ENCODE data around the gene GRID2. TPM values are rescaled to one million over a fixed set of nuclear protein-coding genes. Genes with fewer than 3 reads are reported as not detected.
"Not testable (repeated sequence)": the region's sequence is repeated elsewhere in the genome, so short reads cannot be mapped to it uniquely, and the experiment has no call there.

Gene GRID2
- total RNA-seq, 1 donor from 2014 or later: 2.1 TPM

DNA sequence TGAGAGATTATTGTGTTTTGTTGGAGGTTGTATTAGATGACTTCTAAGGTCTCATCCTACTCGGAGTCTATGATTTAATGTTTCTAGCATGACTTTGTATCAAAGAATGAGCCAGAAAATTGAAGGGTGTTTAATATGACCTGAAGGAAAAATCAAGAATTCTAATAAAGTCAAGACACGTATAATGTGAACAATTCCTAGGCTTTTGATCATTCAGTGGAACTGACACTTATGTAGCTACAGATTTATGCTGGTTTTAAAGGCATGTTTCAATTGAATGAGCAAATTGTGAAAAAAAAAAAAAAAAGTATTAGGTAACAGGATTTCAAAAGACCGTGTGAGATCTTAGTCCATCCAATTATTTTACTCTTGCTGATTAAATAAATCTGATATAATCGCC lies 64.9 kb downstream of the GRID2 start:
- DNase-seq: no peak
- TF ChIP-seq, protein P1, sequence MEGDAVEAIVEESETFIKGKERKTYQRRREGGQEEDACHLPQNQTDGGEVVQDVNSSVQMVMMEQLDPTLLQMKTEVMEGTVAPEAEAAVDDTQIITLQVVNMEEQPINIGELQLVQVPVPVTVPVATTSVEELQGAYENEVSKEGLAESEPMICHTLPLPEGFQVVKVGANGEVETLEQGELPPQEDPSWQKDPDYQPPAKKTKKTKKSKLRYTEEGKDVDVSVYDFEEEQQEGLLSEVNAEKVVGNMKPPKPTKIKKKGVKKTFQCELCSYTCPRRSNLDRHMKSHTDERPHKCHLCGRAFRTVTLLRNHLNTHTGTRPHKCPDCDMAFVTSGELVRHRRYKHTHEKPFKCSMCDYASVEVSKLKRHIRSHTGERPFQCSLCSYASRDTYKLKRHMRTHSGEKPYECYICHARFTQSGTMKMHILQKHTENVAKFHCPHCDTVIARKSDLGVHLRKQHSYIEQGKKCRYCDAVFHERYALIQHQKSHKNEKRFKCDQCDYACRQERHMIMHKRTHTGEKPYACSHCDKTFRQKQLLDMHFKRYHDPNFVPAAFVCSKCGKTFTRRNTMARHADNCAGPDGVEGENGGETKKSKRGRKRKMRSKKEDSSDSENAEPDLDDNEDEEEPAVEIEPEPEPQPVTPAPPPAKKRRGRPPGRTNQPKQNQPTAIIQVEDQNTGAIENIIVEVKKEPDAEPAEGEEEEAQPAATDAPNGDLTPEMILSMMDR (IDR thresholded peaks at IDR 0.05; ENCODE audit: partially characterized antibody, unreplicated experiment): no peak
- H3K27me3 Mint-ChIP-seq (ENCODE audit: unreplicated experiment): no peaks in the 10 kb centered on the region
- no peaks in the 10 kb centered on the region for H3K36me3 Mint-ChIP-seq (ENCODE audit: unreplicated experiment)
- no peaks in the 10 kb centered on the region for H3K4me1 Mint-ChIP-seq (ENCODE audit: low read depth, unreplicated experiment)
- no peak overlapping the region for H3K27ac Mint-ChIP-seq (ENCODE audit: unreplicated experiment)
- H3K4me3 Mint-ChIP-seq (ENCODE audit: unreplicated experiment): no peak overlapping the region
- H3K9me3 Mint-ChIP-seq (ENCODE audit: unreplicated experiment): no peaks in the 10 kb centered on the region

DNA sequence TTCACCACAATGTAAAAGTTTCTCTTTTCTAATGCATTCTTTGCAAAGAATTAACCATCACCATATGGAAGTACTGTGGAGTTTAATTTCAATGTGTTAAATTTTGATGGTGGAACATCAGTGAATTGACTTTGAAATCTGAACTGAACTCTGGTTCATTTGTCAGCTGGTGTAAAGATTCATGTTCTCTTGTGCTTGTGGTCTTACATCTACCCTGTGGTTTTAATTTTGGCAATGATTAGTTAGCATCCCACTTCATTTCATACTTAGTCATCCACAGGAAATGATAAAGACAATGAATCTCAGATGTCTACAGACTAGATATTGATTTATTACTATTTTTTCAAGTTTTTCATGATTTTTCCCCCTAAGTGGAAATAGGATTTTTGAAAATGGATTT lies 77.8 kb downstream of the GRID2 start:
- Mint-ChIP-seq H3K9me3 (ENCODE audit: unreplicated experiment) (peaks cover 7% of the 10 kb centered on the region), H3K4me3 (ENCODE audit: unreplicated experiment) (no peak overlapping the region), H3K27me3 (ENCODE audit: unreplicated experiment) (no peaks in the 10 kb centered on the region), H3K27ac (ENCODE audit: unreplicated experiment) (no peak overlapping the region), H3K36me3 (ENCODE audit: unreplicated experiment) (peaks cover 6% of the 10 kb centered on the region), H3K4me1 (ENCODE audit: low read depth, unreplicated experiment) (no peaks in the 10 kb centered on the region)
- TF ChIP-seq, protein P1 (IDR thresholded peaks at IDR 0.05; ENCODE audit: partially characterized antibody, unreplicated experiment): no peak
- no peak for DNase-seq

DNA sequence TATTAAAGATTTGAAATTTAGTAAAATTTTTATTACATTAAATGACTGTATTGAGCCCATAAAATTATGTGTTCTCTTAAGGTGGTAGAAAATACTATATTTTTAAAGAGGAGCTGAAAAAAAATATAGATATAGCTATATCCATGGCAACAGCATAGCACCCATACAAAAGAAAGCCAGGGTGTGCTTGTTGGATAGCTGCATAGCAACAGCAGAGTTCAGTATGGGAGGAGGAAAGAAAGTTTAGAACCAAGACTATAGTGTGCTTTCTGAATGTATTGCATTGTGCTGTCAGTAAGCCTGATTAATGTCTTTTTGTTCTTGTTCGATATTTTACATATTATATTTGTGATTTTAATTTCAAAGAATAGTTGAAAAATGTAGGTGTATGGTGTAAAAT lies 78.4 kb downstream of the GRID2 start:
- H3K4me1 Mint-ChIP-seq (ENCODE audit: low read depth, unreplicated experiment): no peaks in the 10 kb centered on the region
- DNase-seq: no peak

DNA sequence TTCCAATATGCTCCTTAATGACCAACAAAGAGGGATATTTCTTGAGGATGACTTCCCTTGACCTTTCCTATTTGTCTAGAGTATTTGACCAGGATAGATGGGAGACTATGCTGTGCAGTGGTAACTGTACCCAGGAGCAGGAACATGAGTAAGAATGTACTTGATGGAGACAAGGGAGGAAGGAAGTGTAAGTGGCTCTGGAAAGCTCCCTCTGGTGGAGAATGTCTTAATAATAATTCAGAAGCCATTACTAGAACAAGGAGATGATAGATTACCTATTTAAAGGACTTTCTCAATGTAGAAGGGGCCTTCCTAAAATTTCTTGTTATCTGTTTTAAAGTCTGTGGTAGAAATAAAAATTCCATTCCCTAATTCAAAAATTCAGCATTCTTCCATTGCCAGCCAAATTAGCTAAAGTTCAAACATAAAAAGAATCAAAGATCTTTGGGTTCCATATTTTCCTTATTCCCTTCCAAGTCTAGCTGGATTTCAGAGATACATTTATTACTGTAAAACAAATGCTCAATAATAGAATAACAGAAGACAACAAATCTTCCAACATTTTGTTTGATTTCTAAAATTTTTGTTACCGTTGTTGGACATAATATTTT lies 83.8 kb downstream of the GRID2 start:
- TF ChIP-seq, protein P1 (IDR thresholded peaks at IDR 0.05; ENCODE audit: partially characterized antibody, unreplicated experiment): peak; percentile 66
- H3K27ac Mint-ChIP-seq (ENCODE audit: unreplicated experiment): no peak overlapping the region
- H3K4me1 Mint-ChIP-seq (ENCODE audit: low read depth, unreplicated experiment): peaks cover 3% of the 10 kb centered on the region
- no peak overlapping the region for H3K4me3 Mint-ChIP-seq (ENCODE audit: unreplicated experiment)
- peaks cover 1% of the 10 kb centered on the region for H3K9me3 Mint-ChIP-seq (ENCODE audit: unreplicated experiment)
- H3K36me3 Mint-ChIP-seq (ENCODE audit: unreplicated experiment): no peaks in the 10 kb centered on the region
- no peaks in the 10 kb centered on the region for H3K27me3 Mint-ChIP-seq (ENCODE audit: unreplicated experiment)
- no peak for DNase-seq

More for the DNA sequence above, 78.4 kb downstream of the GRID2 start:
- Mint-ChIP-seq H3K27me3 (ENCODE audit: unreplicated experiment) (no peaks in the 10 kb centered on the region), H3K9me3 (ENCODE audit: unreplicated experiment) (peaks cover 5% of the 10 kb centered on the region), H3K36me3 (ENCODE audit: unreplicated experiment) (peaks cover 4% of the 10 kb centered on the region), H3K4me3 (ENCODE audit: unreplicated experiment) (no peak overlapping the region), H3K27ac (ENCODE audit: unreplicated experiment) (no peak overlapping the region)
- TF ChIP-seq, protein P1 (IDR thresholded peaks at IDR 0.05; ENCODE audit: partially characterized antibody, unreplicated experiment): no peak

DNA sequence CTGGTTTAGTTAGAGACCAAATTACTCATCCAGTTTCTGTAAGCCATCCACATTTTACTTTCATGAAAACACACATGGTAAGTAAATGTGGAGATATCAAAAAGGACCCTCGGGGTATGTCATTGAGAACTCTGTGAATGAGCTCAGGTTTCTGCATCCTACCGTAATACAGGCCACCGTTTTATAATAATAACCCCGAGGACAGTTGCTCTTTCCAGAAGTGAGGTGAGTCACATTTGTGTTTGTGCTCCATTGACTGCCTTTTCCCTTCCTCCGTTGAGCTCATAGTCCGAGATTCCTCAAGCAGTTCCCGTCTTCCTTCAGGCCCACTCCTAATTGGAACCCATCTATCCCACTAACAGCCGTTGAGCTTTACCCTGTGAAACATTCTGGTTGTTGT lies 95.3 kb downstream of the GRID2 start:
- Mint-ChIP-seq H3K9me3 (ENCODE audit: unreplicated experiment) (peaks cover 2% of the 10 kb centered on the region), H3K4me3 (ENCODE audit: unreplicated experiment) (no peak overlapping the region), H3K4me1 (ENCODE audit: low read depth, unreplicated experiment) (no peaks in the 10 kb centered on the region), H3K27me3 (ENCODE audit: unreplicated experiment) (no peaks in the 10 kb centered on the region), H3K36me3 (ENCODE audit: unreplicated experiment) (no peaks in the 10 kb centered on the region), H3K27ac (ENCODE audit: unreplicated experiment) (no peak overlapping the region)
- no peak for DNase-seq
- TF ChIP-seq, protein P1 (IDR thresholded peaks at IDR 0.05; ENCODE audit: partially characterized antibody, unreplicated experiment): no peak

DNA sequence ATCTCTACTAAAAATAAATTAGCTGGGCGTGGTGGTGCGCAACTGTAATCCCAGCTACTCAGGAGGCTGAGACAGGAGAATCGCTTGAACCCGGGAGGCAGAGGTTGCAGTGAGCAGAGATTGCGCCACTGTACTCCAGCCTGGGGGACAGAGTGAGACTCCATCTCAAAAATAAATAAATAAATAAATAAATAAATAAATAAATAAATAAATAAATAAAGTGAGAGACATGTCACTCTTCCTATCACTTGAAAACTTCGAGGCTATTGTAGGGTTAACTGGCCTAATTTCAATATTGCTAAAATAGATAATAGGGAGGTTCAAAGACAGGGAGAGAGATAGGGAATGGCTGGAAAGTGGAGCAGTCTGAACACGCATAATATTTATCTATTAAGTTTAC lies 99.8 kb downstream of the GRID2 start:
- not testable (repeated sequence) for H3K9me3 Mint-ChIP-seq (ENCODE audit: unreplicated experiment); DNase-seq; H3K27me3 Mint-ChIP-seq (ENCODE audit: unreplicated experiment); H3K4me3 Mint-ChIP-seq (ENCODE audit: unreplicated experiment); H3K4me1 Mint-ChIP-seq (ENCODE audit: low read depth, unreplicated experiment); H3K27ac Mint-ChIP-seq (ENCODE audit: unreplicated experiment); H3K36me3 Mint-ChIP-seq (ENCODE audit: unreplicated experiment)
